Endothelial cell of hepatic sinusoid (primary cell): Measurements from ENCODE around the gene FCRL3.
"Not testable (repeated sequence)": the region's sequence is repeated elsewhere in the genome, so short reads cannot be mapped to it uniquely, and the experiment has no call there.

Experiments
- in situ Hi-C: cut with HindIII; loops from 2 replicates; pipeline ENCODE4 v1.10.0; 2017; ENCODE audit warnings: low sequenced_read_pairs

The FCRL3 gene

GRCh38 chr1:157700732-157701131 is at the start of gene FCRL3:
FCRL3 (minus strand) TSS chr1:157700769; CDS start chr1:157700489, 280 bp downstream.
- in situ Hi-C loops = no loop called here

GRCh38 chr1:157748262-157748817 is 47.8 kb upstream of the FCRL3 start:
- in situ Hi-C loops = no loop called here

- in situ Hi-C loops = no loop called here
Observed at GRCh38 chr1:157739229-157739901, 38.8 kb upstream of the FCRL3 start.

- in situ Hi-C loops = not testable (repeated sequence)
Observed at GRCh38 chr1:157735991-157736390, 35.4 kb upstream of the FCRL3 start.

GRCh38 chr1:157734321-157734720 is 33.8 kb upstream of the FCRL3 start:
- in situ Hi-C loops = no loop called here

GRCh38 chr1:157732755-157733154 is 32.2 kb upstream of the FCRL3 start:
- in situ Hi-C loops = no loop called here

- in situ Hi-C loops = no loop called here
Observed at GRCh38 chr1:157725221-157725577, 24.6 kb upstream of the FCRL3 start.

- in situ Hi-C loops = no loop called here
Observed at GRCh38 chr1:157724537-157725220, 24.1 kb upstream of the FCRL3 start.

- in situ Hi-C loops = no loop called here
Observed at GRCh38 chr1:157723157-157723556, 22.6 kb upstream of the FCRL3 start.

- in situ Hi-C loops = no loop called here
Observed at GRCh38 chr1:157721985-157722384, 21.4 kb upstream of the FCRL3 start.

GRCh38 chr1:157715736-157716135 is 15.2 kb upstream of the FCRL3 start:
- in situ Hi-C loops = no loop called here

GRCh38 chr1:157711802-157712201 is 11.2 kb upstream of the FCRL3 start:
- in situ Hi-C loops = no loop called here

- in situ Hi-C loops = no loop called here
Observed at GRCh38 chr1:157704878-157705277, 4.3 kb upstream of the FCRL3 start.

- in situ Hi-C loops = no loop called here
Observed at GRCh38 chr1:157703981-157704380, 3.4 kb upstream of the FCRL3 start.

GRCh38 chr1:157702308-157702825 is 1.8 kb upstream of the FCRL3 start:
- in situ Hi-C loops = no loop called here

- in situ Hi-C loops = no loop called here
Observed at GRCh38 chr1:157700305-157700704, 264 bp downstream of the FCRL3 start.

GRCh38 chr1:157697781-157698569 is 2.6 kb downstream of the FCRL3 start:
- in situ Hi-C loops = no loop called here

GRCh38 chr1:157696966-157697628 is 3.5 kb downstream of the FCRL3 start:
- in situ Hi-C loops = no loop called here

GRCh38 chr1:157695417-157695816 is 5.2 kb downstream of the FCRL3 start:
- in situ Hi-C loops = no loop called here

GRCh38 chr1:157691285-157691920 is 9.2 kb downstream of the FCRL3 start:
- in situ Hi-C loops = no loop called here
